Endothelial cell (in vitro differentiated cells): ENCODE data around the gene CHPF2. TPM values are rescaled to one million over a fixed set of nuclear protein-coding genes. Genes with fewer than 3 reads are reported as not detected.
A peak's percentile ranks its signal among the peaks of the same experiment; 100 is the strongest.

Source experiments
- DNase-seq: peaks from one replicate; pipeline ENCODE4 v3.0.0; 2021; ENCODE audit warnings: low spot score
- H3K27ac Mint-ChIP-seq: one replicate; pipeline ENCODE4 v1.8.0; 2021; ENCODE audit warnings: mixed read lengths, inconsistent platforms; ENCODE audit not compliant: unreplicated experiment
- H3K27me3 Mint-ChIP-seq: one replicate; pipeline ENCODE4 v1.8.0; 2021; ENCODE audit warnings: mild to moderate bottlenecking, moderate library complexity, mixed read lengths, inconsistent platforms; ENCODE audit not compliant: unreplicated experiment
- H3K36me3 Mint-ChIP-seq: one replicate; pipeline ENCODE4 v1.8.0; 2021; ENCODE audit warnings: mild to moderate bottlenecking, low read depth, mixed read lengths, inconsistent platforms; ENCODE audit not compliant: unreplicated experiment
- H3K4me1 Mint-ChIP-seq: one replicate; pipeline ENCODE4 v1.8.0; 2021; ENCODE audit warnings: mild to moderate bottlenecking, mixed read lengths, inconsistent platforms; ENCODE audit not compliant: unreplicated experiment
- H3K4me3 Mint-ChIP-seq: one replicate; pipeline ENCODE4 v1.8.0; 2021; ENCODE audit warnings: mild to moderate bottlenecking, mixed read lengths, inconsistent platforms; ENCODE audit not compliant: unreplicated experiment
- H3K9me3 Mint-ChIP-seq: one replicate; pipeline ENCODE4 v1.8.0; 2021; ENCODE audit warnings: mixed read lengths, inconsistent platforms; ENCODE audit not compliant: unreplicated experiment
- total RNA-seq: library from RNA; stranded (reverse); fragmentation: NEBNext Ultra II Directional; extraction: Animal tissue kit (Norgen Biotek cat#: 25700); gene quantifications from one replicate; pipeline ENCODE4 v1.2.1, GENCODE V29; 2021; ENCODE audit not compliant: unreplicated experiment
- TF ChIP-seq, protein P1 (sequence below): fragments of 200-600 bp; sonication (generic); IDR thresholded peaks from one replicate; pipeline ENCODE4 v1.5.0; 2021; ENCODE audit warnings: antibody characterized with exemption; ENCODE audit not compliant: unreplicated experiment

Gene CHPF2
- total RNA-seq, 1 donor from 2014 or later, result 55.4 TPM

DNA sequence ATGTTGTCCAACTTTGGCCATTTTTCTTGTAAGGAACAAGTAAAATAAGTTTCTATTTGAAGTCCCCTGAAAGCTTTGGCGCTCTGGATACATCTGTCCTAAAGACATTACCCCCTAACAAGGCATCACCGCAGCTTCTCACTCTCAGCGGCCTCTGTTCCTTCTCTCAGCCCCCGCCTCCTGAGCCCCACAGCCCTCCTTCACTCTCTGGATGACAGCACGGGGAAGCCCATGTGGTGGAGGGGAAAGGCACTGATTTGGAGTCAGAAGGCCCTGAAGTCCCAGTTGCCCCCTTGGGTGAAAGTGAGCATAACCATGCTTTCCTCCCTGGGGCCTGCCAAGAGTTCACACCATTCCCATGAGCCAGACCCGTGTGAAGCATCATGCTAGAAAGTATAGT is 26.6 kb upstream of the CHPF2 start:
- Mint-ChIP-seq H3K9me3 (no peaks in the 10 kb centered on the region), H3K36me3 (no peaks in the 10 kb centered on the region), H3K4me1 (no peaks in the 10 kb centered on the region), H3K27me3 (peaks cover 7% of the 10 kb centered on the region), H3K4me3 (no peak overlapping the region), H3K27ac (no peak overlapping the region)
- no peak for DNase-seq
- TF ChIP-seq, protein P1, sequence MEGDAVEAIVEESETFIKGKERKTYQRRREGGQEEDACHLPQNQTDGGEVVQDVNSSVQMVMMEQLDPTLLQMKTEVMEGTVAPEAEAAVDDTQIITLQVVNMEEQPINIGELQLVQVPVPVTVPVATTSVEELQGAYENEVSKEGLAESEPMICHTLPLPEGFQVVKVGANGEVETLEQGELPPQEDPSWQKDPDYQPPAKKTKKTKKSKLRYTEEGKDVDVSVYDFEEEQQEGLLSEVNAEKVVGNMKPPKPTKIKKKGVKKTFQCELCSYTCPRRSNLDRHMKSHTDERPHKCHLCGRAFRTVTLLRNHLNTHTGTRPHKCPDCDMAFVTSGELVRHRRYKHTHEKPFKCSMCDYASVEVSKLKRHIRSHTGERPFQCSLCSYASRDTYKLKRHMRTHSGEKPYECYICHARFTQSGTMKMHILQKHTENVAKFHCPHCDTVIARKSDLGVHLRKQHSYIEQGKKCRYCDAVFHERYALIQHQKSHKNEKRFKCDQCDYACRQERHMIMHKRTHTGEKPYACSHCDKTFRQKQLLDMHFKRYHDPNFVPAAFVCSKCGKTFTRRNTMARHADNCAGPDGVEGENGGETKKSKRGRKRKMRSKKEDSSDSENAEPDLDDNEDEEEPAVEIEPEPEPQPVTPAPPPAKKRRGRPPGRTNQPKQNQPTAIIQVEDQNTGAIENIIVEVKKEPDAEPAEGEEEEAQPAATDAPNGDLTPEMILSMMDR, result no peak

- peaks cover 4% of the 10 kb centered on the region for H3K36me3 Mint-ChIP-seq
- no peaks in the 10 kb centered on the region for H3K4me1 Mint-ChIP-seq
- H3K27me3 Mint-ChIP-seq, result peaks cover 7% of the 10 kb centered on the region
- H3K27ac Mint-ChIP-seq, result no peak overlapping the region
- no peak for DNase-seq
- H3K4me3 Mint-ChIP-seq, result peak overlapping the region; percentile 18
- no peaks in the 10 kb centered on the region for H3K9me3 Mint-ChIP-seq
- TF ChIP-seq, protein P1, result no peak
Observed at GRCh38 chr7:151206914-151207313, 25.4 kb upstream of the CHPF2 start.

GRCh38 chr7:151207315-151207714 is 25.0 kb upstream of the CHPF2 start:
- Mint-ChIP-seq H3K4me3 (no peak overlapping the region), H3K27ac (no peak overlapping the region), H3K9me3 (no peaks in the 10 kb centered on the region), H3K27me3 (peaks cover 7% of the 10 kb centered on the region), H3K4me1 (no peaks in the 10 kb centered on the region), H3K36me3 (peaks cover 8% of the 10 kb centered on the region)
- no peak for DNase-seq
- TF ChIP-seq, protein P1, result no peak

DNA sequence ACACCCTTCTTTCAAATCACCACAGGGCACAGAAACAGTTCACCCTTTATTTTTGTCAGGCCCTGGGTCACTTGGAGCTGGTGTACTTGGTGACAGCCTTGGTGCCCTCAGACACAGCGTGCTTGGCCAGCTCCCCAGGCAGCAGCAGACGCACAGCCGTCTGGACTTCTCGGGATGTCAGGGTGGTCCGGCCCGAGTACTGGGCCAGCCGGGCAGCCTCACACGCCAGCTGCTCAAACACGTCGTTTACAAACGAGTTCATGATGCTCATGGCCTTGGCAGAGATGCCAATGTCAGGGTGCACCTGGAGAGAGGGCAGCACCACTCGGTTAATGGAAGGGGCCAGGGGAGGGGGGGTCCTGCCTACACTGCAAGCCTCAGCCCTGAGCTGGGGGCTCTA is 24.5 kb upstream of the CHPF2 start:
- H3K9me3 Mint-ChIP-seq, result no peaks in the 10 kb centered on the region
- peaks cover 12% of the 10 kb centered on the region for H3K36me3 Mint-ChIP-seq
- peaks cover 7% of the 10 kb centered on the region for H3K27me3 Mint-ChIP-seq
- DNase-seq, result no peak
- no peak overlapping the region for H3K27ac Mint-ChIP-seq
- no peak overlapping the region for H3K4me3 Mint-ChIP-seq
- H3K4me1 Mint-ChIP-seq, result no peaks in the 10 kb centered on the region
- TF ChIP-seq, protein P1, result no peak

DNA sequence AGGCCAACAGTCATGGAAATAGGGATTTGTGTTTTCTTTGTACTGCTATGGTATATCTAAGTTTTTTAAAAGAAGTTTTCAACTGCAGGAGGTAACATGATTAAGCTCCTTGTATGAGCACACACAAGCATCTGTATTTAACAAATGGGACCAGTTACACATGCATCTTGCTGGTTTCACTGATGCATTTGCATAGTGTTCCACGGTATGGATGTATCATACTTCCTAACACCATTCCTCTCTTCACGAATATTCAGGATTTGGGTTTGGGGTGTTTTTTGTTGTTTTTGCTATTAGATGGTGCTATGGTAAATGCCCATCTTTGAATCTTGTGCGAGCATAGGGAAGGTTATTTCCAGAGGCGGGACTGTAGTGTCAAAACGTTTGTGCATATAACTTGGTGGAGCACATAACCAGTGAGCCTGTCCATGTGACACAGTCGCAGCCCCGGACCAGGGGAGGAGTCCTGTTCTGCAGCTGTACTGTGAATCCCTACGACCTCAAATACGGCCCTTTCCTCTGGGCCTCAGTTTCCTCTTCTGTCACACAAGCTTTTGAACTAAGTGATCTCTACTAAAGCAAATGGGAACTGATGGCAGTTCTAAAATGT is 23.9 kb upstream of the CHPF2 start:
- no peak for DNase-seq
- no peaks in the 10 kb centered on the region for H3K4me1 Mint-ChIP-seq
- H3K9me3 Mint-ChIP-seq, result no peaks in the 10 kb centered on the region
- TF ChIP-seq, protein P1, result no peak
- H3K36me3 Mint-ChIP-seq, result peaks cover 18% of the 10 kb centered on the region
- H3K4me3 Mint-ChIP-seq, result no peak overlapping the region
- H3K27ac Mint-ChIP-seq, result no peak overlapping the region
- H3K27me3 Mint-ChIP-seq, result peaks cover 7% of the 10 kb centered on the region
